ENCODE results near the gene ZNF614. TPM values are rescaled to one million over a fixed set of nuclear protein-coding genes. Genes with fewer than 3 reads are reported as not detected.

ZNF614 gene
- total RNA-seq, 1 donor from 2014 or later: 2.5 TPM

DNA sequence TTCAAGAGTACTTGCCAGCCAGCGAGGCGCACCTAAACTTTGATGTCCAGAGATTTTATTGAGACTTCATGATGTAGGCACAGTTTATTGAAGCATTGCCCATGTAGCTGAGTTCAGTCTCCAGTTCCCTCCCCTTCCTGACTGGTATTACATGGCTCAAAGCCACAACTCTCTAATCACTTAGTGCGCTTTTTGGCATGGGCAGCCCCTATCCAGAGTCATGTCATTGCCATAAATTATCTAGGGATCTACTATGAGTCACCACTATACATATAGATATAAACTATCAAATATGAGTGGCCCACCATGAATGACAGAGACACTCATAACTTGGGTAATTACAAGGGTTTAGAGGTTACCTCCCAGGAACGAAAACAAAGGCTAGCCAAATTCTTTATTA, 7.7 kb downstream of the ZNF614 start:
- no peak for DNase-seq (ENCODE audit: low read depth)
- no peak for TF ChIP-seq CTCF (conservative IDR thresholded peaks at IDR 0.05; ENCODE audit: low read depth, low read length)
- no peak overlapping the region for H3K4me3 ChIP-seq (ENCODE audit: low read depth, low read length)

- TF ChIP-seq CTCF (conservative IDR thresholded peaks at IDR 0.05; ENCODE audit: low read depth, low read length): no peak
- no peak for DNase-seq (ENCODE audit: low read depth)
- no peak overlapping the region for H3K4me3 ChIP-seq (ENCODE audit: low read depth, low read length)
These were observed 17.5 kb downstream of the ZNF614 start for GRCh38 chr19:52010674-52011073.

GRCh38 chr19:52007806-52008557, 20.2 kb downstream of the ZNF614 start, which contains the start of gene ZNF615:
Gene ZNF615, minus strand, starts transcription at chr19:52008211. Its CDS starts 4,500 bp downstream, at chr19:52003711.
- DNase-seq (ENCODE audit: low read depth): no peak
- TF ChIP-seq CTCF (conservative IDR thresholded peaks at IDR 0.05; ENCODE audit: low read depth, low read length): no peak
- peak within 1 kb of the TSS; percentile 81 for H3K4me3 ChIP-seq (ENCODE audit: low read depth, low read length)

DNA sequence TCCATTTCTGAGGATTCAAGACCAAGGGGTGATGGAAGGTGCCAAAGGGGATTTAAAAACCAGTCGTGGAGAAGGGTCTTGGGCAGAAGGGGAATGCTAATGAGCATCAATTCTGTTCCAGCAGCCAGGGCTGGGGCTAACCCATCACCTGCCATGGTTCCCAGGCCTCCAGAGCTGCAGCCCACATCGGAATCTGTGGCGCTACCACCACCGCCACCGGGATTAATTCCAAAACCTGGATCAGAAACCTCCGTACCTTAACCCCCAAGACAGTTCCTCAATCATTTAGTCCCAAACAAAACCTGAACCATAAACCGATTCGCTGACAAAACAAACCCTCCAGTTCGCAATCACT, 20.8 kb downstream of the ZNF614 start:
- no peak for TF ChIP-seq CTCF (conservative IDR thresholded peaks at IDR 0.05; ENCODE audit: low read depth, low read length)
- DNase-seq (ENCODE audit: low read depth): no peak
- peak overlapping the region; percentile 81 for H3K4me3 ChIP-seq (ENCODE audit: low read depth, low read length)

- no peak for TF ChIP-seq CTCF (conservative IDR thresholded peaks at IDR 0.05; ENCODE audit: low read depth, low read length)
- no peak for DNase-seq (ENCODE audit: low read depth)
- H3K4me3 ChIP-seq (ENCODE audit: low read depth, low read length): no peak overlapping the region
These were observed 34.0 kb downstream of the ZNF614 start for GRCh38 chr19:51994048-51994644.

GRCh38 chr19:51993422-51993821, 34.8 kb downstream of the ZNF614 start:
- H3K4me3 ChIP-seq (ENCODE audit: low read depth, low read length): no peak overlapping the region
- no peak for TF ChIP-seq CTCF (conservative IDR thresholded peaks at IDR 0.05; ENCODE audit: low read depth, low read length)
- DNase-seq (ENCODE audit: low read depth): no peak

Data from epithelial cell of proximal tubule (primary cell).